Progenitor cell of endocrine pancreas (in vitro differentiated cells): ENCODE data around the gene CD2BP2. TPM values are rescaled to one million over a fixed set of nuclear protein-coding genes. Genes with fewer than 3 reads are reported as not detected.

Experiments used
- DNase-seq: peaks from one replicate; pipeline ENCODE4 v3.0.0; 2021; ENCODE audit warnings: low spot score; ENCODE audit not compliant: unreplicated experiment
- H3K27ac Mint-ChIP-seq: 2 replicates; pipeline ENCODE4 v1.8.0; 2021; ENCODE audit warnings: mild to moderate bottlenecking, moderate library complexity, mixed read lengths
- H3K27me3 Mint-ChIP-seq: 2 replicates; pipeline ENCODE4 v1.8.0; 2021; ENCODE audit warnings: mixed read lengths
- H3K36me3 Mint-ChIP-seq: 2 replicates; pipeline ENCODE4 v1.8.0; 2022; ENCODE audit warnings: mixed read lengths; ENCODE audit not compliant: insufficient read depth
- H3K4me1 Mint-ChIP-seq: 2 replicates; pipeline ENCODE4 v1.8.0; 2021; ENCODE audit warnings: low read depth, mixed read lengths
- H3K4me3 Mint-ChIP-seq: 2 replicates; pipeline ENCODE4 v1.8.0; 2021; ENCODE audit warnings: low read depth, mild to moderate bottlenecking, moderate library complexity, mixed read lengths
- H3K9me3 Mint-ChIP-seq: 2 replicates; pipeline ENCODE4 v1.8.0; 2021; ENCODE audit warnings: low read depth, mixed read lengths
- CTCF ChIP-seq: fragments of 200-600 bp; sonication (generic); IDR thresholded peaks from one replicate; pipeline ENCODE4 v1.5.0; 2021; ENCODE audit warnings: antibody characterized with exemption, mild to moderate bottlenecking; ENCODE audit not compliant: unreplicated experiment
- total RNA-seq: library from RNA; stranded (reverse); gene quantifications from 2 replicates; pipeline ENCODE4 v1.2.1, GENCODE V29; 2021

Gene CD2BP2
- total RNA-seq, 1 donor from 2014 or later: 76.9 TPM

GRCh38 chr16:30372038-30372712 is 17.1 kb upstream of the CD2BP2 start:
- Mint-ChIP-seq H3K4me3 (peak overlapping the region; percentile 76), H3K4me1 (peaks cover 34% of the 10 kb centered on the region), H3K9me3 (no peaks in the 10 kb centered on the region), H3K27ac (peak overlapping the region; percentile 99), H3K36me3 (no peaks in the 10 kb centered on the region), H3K27me3 (no peaks in the 10 kb centered on the region)
- no peak for TF ChIP-seq CTCF
- no peak for DNase-seq

- DNase-seq: no peak
- H3K27me3 Mint-ChIP-seq: no peaks in the 10 kb centered on the region
- H3K36me3 Mint-ChIP-seq: no peaks in the 10 kb centered on the region
- peak; percentile 24 for TF ChIP-seq CTCF
- peaks cover 37% of the 10 kb centered on the region for H3K4me1 Mint-ChIP-seq
- H3K9me3 Mint-ChIP-seq: no peaks in the 10 kb centered on the region
- H3K4me3 Mint-ChIP-seq: peak overlapping the region; percentile 76
- peak overlapping the region; percentile 99 for H3K27ac Mint-ChIP-seq
These were observed 16.2 kb upstream of the CD2BP2 start for GRCh38 chr16:30371248-30371816.

GRCh38 chr16:30370456-30371247 is 15.5 kb upstream of the CD2BP2 start, which contains the start of gene TBC1D10B:
TBC1D10B (minus strand) TSS chr16:30370494; CDS start chr16:30370183, 311 bp downstream.
- H3K27ac Mint-ChIP-seq: peak within 1 kb of the TSS; percentile 99

GRCh38 chr16:30369938-30370455 is 14.9 kb upstream of the CD2BP2 start:
- Mint-ChIP-seq H3K27me3 (no peaks in the 10 kb centered on the region), H3K36me3 (peaks cover 2% of the 10 kb centered on the region), H3K4me3 (peak overlapping the region; percentile 76), H3K4me1 (peaks cover 40% of the 10 kb centered on the region), H3K9me3 (no peaks in the 10 kb centered on the region), H3K27ac (no peak overlapping the region)
- peak; percentile 41 for TF ChIP-seq CTCF
- no peak for DNase-seq

More at GRCh38 chr16:30370456-30371247, 15.5 kb upstream of the CD2BP2 start, which contains the start of gene TBC1D10B:
- Mint-ChIP-seq H3K4me1 (peaks cover 38% of the 10 kb centered on the region), H3K9me3 (no peaks in the 10 kb centered on the region), H3K4me3 (peak within 1 kb of the TSS; percentile 82), H3K36me3 (no peaks in the 10 kb centered on the region), H3K27me3 (no peaks in the 10 kb centered on the region)
- no peak for TF ChIP-seq CTCF
- peak; percentile 98 for DNase-seq
